ENCODE results near the gene TBC1D2B.

TBC1D2B gene

DNA sequence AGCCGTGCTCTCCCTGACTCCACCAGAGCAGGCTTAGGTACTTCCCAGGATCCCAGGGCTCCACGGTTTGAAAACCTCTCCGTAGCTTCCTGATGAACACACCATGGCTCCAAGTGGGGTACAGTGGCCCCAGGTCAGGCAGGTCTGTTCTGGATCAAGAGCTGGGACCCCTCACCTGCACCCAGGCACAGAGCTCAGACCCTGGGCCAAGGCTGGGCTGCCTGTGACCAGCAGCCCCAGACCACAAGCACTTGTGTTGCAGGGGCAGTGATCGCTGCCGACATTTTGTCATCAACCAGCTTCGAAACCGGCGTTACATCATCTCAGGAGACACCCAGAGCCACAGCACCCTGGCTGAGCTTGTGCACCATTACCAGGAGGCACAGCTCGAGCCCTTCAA is 20.2 kb upstream of the TBC1D2B start:
- FAIRE-seq, result no peak
- DNase-seq (ENCODE audit: low spot score), result no peak

DNA sequence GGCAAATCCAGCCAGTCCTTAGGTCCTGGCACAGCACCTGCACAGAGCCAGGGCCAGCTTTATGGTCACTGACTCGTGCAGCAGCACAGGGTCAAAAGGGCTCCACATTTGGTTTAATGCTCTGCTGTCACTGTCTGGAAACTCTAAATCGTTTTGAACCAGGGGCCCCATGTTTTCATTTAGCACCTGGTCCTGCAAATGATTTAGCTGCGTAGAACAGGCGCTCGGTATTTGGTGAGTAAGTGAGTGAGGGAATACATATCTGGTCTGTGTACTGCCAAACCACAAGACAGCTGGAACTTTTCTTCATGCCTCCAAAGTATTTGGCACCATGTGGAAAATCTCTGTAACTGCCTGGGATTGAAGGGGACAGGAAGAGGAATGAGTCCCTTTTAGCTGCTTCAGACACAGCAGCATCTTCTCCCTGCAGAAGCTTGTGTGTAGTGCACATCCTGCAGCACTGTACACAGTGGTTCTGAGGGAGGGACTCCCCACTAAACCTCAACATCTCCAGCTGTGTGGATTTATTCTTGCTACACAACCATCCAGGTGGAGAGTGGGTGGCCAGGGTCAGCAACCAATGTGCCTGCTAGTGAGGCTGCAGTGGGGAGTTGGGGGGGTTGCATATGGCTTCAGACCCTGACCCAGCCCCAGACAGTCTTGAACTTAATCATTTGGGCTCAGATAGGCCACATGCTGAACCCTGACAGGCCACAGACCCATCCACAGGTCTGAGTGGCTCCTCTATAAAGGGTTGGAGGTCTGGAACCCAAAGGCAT is 15.9 kb upstream of the TBC1D2B start:
- FAIRE-seq (no peak), DNase-seq (ENCODE audit: low spot score) (no peak)

DNA sequence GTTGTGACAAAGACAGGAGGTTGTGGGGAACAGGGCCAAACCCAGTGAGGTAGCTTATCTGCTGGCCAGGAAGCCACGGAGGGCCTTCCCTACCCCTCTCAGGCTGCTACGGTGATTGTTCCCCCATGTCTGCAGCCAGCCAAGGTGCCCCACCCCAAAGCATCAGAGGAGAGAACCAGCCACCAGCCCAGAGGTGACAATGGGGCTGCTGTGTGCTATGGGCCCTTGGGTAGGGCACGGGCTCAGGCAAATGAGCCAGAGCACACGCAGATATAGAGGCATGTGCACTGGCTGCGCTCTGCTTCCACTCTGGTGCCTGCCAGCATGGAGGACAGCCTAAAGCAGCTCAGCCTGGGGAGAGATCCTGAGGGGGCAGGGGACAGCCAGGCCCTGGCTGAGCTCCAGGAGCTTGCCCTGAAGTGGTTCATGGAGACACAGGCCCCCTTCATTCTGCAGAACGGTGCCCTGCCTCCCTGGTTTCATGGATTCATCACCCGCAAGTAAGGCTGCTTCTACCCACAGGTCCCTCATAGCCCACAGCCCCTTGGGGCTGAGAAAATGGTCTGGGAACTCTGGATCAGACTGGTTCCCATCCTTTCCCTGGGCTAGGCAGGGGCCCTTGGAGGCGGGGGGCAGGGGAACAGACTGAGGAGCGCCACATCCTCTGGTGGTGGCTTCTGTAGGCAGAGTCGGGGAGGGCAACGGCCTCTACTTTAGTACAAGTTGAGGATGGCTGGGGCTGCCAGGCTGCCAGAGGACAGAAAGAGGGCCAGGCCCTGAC is 14.9 kb upstream of the TBC1D2B start, which contains the start of gene SH2D7:
SH2D7 (plus strand) TSS at position 301 of the 781 bp plus-strand sequence; CDS start at position 325, 24 bp downstream.
- DNase-seq (ENCODE audit: low spot score), result no peak

DNA sequence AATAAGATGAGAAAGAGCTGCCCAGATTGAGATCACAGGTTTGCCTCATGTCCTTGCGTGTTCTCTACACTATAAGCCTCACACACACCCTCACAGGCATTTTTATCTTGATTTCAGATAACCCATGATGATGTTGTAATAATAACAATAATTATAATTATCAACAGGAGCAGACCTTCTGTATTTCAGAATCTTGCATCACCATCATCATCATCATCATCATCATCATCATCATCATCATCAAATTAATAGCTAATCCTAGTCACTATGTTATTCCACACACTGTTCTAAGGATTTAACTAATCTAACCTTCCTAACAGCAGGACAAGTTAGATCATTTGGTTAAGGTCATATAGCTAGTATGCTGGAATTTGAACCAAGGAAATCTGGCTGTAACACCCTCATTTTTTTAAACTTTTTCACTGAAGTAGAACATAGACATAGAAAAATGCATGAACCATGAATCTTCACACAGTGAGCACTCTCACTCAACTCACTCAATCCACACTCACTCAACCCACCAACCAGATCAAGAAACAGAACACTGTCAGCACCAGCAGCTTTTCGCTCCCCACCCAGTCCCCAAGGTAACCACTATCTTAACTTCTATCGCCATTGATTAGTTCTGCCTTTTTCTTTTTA is 13.0 kb upstream of the TBC1D2B start:
- FAIRE-seq, result no peak
- DNase-seq (ENCODE audit: low spot score), result no peak

More for the DNA sequence above, 14.9 kb upstream of the TBC1D2B start, which contains the start of gene SH2D7:
- FAIRE-seq, result no peak

DNA sequence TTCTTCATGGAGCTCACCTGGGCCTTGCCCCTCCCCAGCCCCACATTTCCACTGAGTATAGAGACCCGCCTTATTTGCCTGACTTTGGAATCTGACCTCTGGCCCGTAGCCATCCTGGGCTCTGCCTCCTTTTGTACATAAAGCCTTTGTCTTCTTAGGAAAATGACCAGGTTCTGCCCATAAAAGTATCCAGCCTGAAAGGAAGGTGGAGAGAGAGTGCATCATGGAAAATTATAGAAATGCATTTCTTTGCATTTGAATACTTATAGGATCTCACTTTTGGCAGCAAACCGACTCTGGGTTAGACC is 11.2 kb upstream of the TBC1D2B start:
- FAIRE-seq, result no peak
- no peak for DNase-seq (ENCODE audit: low spot score)

DNA sequence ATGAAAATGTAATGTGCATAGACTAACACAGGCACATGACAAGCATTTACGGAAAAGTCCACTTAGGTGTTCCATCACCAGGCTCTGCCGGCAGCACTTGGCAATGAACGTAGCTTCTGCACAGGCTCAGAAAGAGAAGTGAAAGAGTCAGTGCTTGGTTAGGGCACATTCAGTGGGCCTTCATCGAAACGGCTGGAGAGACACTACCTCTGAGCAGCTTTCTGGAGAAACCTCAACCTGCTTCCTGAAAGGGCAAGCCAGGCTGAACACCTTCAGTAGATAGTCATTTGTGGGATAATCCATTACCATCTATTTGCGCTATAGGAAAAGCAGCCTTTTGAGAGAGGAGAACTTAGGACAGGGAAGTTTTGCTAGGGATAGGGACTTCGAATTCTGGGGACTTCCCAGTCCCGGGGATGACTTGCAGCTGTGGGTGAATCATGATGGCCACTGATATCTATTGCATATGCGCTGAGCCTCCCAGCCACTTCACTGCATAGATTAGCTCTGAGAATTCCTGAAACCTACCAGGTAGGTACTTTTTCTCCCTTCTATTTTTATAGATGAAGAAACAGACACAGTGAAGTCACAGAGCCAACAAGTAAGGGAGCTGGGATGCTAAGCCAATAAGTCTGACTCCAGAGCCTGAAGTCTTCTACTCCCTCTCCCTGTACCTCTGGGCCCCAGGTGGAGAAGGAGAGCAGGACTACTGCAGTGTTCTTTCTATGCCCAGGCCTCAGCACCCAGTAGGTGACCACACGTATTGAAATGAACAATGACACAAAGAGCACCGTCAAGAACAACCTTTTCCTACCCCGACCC is 10.7 kb upstream of the TBC1D2B start:
- no peak for DNase-seq (ENCODE audit: low spot score)
- no peak for FAIRE-seq

DNA sequence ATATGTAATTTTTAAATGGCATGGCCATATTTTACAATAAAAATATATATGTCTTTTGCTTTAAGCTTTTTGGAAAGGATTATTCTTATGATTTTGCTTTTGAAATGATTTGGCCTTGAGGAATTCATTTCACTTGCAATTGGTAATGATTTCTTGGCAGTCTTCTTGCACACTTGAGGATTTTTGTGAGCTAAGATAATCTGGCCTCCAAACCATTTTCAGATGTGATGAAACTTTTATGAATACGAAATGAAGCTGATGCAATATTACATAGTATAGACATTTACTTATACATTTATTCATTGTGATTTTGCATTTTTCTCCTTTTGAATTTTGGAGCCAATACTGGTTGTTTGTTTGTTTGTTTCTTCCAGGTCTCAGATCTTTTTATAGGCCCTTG is 8.4 kb upstream of the TBC1D2B start:
- FAIRE-seq, result no peak
- no peak for DNase-seq (ENCODE audit: low spot score)

DNA sequence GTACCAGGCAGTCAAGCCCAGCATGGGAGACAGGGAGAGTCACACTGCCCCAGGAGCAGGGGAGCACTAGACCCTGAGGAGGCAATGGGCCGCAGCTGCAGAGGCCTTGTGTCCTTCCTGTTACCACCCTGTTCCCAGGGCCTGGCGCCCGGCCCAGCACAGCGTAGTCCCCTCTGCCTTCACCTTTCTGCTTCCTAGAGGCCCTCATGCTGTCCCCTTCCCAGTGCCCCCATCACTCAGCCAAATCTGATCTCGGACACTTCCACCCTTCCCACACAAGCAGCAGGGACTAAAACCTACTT is 6.9 kb upstream of the TBC1D2B start:
- DNase-seq (ENCODE audit: low spot score), result no peak
- FAIRE-seq, result no peak

DNA sequence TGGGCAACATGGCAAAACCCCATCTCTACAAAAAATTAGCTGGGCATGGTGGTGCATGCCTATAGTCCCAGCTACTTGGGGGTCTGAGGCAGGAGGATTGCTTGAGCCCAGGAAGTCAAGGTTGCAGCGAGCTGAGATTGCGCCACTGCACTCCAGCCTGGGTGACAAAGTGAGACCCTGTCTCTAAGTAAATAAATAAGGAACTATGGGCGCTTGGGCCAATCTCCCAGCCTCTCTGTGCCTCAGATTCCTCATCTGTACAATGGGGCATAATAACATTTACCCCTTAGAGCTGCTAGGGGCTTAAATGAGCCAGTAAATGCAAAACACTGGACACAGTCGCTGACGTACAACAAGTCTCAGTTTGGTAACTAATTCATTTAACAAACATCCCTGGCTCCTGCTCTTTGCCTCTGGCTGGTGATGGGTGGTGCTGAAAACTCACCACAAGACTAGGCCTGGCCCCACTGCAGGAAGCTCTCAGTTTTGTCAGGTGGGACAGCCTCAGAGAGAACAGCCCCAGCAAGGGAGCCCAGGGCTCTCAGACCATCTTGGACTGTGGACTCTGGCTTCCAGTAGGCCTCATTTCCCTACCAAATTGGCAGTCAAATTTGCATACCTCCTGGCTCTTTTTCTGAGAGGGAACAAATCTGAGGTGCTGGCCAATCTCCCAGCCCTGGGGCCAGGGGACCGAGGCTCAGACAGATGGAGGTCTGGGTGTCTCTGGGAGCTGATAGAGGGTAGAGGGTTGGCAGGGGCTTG is 6.4 kb upstream of the TBC1D2B start:
- no peak for FAIRE-seq
- DNase-seq (ENCODE audit: low spot score), result no peak

DNA sequence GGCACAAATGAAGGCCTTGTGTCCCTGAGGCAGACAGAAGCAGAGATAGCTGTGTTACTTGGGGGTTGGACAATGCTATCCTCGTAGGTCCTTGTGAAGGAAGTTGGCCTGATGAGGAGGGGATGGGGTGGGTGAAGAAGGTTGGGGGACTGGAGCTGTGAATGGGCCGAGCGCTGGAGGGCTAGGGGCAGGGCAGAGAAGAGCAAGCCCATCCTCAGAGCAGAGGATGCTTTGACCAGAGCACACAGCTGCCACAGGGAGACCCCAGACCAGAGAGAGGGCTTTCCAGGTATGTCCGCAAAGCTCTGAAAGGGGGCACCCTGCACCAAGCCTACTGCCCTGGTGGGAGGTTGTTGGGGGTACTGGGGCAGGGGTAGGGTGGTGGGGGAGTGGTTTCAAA is 5.7 kb upstream of the TBC1D2B start:
- no peak for FAIRE-seq
- DNase-seq (ENCODE audit: low spot score), result no peak

DNA sequence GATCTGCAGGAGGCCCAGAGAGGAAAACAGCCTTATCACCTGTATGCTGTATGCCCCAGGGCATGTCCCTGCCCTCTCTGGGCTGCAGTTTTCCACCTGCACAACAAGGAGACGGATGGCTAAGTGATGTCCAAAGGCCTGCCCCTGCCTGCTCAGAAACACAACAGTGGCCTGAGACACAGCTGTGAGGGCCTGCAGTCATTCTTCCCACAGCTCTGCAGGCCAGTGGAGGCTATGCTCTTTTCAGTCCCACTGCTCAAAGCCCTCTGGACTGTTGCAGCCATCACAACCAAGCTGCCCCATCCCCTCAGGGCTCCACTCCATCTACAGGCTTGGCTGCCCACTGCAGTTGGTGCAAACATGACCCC is 5.2 kb upstream of the TBC1D2B start:
- DNase-seq (ENCODE audit: low spot score), result no peak

DNA sequence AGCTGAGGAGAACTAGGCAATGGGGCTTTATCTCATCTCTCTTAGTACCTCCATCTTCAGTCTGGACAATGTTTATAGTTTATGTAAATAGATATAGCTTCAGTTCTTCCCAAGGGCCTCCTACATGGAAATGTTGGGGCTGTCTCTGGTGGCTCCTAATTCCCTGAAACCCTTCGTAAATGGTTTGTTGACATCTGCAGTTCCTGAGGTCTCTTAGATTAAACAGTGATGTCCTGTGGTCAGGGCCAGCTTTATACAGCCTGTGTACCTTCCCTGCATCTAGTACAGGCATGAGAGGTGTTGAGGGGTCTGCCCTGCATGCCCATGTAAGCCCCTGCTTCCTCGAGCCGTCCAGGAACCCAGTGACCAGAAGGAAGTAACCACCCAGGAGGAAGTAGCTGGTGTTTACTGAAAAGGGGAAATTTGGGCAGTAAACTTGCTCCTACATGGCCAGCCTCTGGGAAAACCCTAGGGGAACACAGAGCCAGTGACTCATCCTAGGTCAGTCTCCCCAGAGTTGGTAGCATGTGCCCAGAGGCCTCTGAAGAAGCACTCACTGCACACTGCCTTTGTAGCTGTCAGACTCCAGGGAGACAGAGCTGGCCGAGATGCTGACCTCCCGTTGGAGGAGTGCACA is 4.7 kb upstream of the TBC1D2B start:
- FAIRE-seq, result no peak
- no peak for DNase-seq (ENCODE audit: low spot score)

More for the DNA sequence above, 5.2 kb upstream of the TBC1D2B start:
- no peak for FAIRE-seq

DNA sequence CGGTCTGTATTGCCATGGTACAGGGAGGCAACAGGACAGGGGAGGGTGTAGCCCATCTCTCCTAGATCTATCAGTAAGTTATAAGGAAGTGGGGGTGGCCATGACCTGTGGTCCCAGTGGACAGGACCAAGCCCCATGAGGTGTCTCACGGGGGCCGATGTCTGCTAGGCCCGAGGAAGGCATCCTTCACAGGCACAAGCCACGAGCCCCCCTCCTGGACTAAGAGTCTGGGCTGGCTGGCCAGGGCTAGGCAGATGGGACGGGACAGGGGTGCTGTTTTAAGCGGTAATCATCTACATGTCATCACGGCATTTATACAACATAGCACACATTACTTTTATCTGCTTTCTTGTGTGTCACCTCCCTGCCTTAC is 2.6 kb upstream of the TBC1D2B start:
- DNase-seq (ENCODE audit: low spot score) (no peak), FAIRE-seq (no peak)

DNA sequence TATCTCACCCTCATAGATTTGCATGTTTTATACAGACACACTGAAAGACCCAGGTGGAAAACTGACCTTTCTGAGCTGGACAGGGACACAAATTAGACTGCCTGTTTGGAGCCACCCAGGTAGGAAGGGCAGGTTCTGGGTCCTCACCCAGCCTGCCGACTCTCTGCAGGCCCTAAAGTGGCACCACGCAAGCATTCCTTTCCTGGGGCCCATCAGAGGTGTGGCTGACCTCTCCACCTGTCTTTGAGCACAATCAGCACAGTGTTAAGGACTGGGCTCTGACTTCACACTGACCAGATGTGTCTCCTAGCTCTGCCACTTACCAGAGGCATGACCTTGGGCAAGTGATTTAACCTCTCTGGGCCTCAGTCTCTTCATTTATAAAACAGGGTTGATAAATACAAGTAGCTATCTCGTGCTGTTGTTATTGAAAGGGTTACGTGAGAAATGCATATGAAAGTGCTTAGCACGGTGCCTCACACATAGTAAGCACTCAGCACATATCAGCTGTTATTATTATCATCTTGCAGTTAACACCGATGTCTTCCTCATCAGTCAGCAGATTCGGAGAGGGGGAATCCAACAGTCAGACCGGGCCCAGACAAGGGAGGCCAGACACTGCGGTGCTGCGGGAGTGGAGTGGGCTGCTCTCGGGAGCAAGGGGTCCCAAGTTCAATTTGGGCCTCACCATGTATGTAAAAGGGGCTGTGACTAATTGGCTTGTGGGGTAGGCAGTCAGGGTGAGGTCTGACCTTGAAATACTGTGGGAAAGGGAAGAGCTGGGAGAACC is 2.0 kb upstream of the TBC1D2B start:
- FAIRE-seq (no peak), DNase-seq (ENCODE audit: low spot score) (no peak)

DNA sequence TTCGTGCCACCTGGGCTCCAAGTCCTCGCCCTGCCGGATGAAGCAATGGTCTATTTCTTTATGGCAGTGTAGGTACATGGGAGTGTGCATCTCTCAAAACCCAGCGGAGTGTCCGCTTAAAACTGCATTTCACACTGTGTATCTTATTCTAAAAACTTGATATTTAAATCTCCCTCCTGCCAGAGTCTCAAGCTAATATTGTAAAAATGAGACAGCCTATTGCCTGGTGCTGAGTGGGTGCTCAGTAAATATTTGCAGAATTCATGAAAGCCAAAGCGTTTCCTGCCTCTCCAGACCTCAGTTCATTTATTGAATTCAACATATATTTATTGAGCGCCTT is 330 bp upstream of the TBC1D2B start:
- no peak for DNase-seq (ENCODE audit: low spot score)
- FAIRE-seq, result no peak

DNA sequence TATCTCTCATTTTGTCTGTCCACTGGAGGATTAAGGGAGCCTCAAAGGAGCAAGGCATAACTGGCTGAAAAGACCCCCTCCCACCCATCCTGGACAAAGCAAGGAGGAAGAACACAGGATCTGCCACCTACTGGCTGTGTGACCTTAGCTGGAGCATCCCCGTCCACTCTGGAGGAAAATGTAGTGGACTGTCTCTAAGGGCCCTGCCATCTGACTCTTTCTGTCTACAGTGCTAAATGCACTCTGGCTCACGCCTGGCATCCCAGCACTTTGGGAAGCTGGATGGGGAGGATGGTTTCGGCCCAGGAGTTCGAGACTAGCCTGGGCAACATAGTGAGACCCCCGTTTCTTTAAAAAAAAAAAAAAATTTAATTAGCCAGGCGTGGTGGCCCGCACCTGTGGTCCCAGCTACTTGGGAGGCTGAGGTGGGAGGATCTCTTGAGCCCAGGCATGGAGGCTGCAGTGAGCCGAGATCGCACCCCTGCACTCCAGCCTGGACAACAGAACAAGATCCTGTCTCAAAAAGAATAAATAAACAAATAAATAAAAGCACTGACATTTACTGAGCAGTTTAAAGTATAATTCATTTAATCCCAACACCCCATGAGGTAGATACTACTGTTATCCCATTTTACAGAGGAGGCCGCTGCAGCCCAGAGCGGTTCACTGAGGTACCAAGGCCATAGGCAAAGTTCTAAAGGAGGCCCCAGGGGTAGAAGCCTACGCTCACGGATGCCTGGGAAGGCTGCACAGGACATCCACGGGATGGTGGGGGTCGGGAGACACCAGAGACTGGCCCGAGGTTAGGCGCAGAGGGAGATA is 1.1 kb downstream of the TBC1D2B start:
- no peak for FAIRE-seq

DNA sequence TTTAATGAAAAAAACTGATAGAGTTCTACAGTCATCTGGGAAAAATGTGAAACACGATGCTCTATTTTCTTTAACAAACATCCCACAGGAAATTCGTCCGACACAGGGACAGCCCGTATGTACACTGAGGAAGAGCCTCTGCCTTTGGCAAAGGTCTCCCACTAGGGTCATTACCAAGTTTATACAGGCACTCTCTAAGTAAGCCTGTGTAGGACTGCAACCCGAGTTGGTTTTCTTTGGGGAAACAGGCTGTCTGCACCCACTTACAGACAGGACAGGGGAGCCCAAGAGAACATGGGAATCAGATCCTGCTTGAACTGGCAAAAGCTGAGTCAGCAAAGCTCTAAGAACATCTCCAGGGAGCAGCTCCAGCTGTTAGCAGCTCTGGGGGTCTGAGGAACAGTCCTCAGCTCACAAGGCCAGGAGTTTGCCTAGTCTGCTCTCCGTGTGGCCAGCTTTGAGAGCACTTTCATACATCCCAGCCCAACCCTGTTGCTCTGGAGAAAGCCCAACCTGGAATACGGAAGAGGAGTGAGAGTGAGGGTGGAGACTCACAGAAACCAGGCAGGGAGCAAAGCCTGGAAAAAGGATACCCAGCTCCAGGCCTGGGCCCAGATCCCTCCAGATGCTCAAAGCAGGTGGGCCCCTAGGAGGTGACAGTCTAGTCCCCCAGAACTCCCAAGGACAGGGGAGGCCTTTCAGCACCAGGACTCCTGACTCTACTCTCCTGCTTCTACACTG is 1.9 kb downstream of the TBC1D2B start:
- no peak for FAIRE-seq

More for the DNA sequence above, 1.1 kb downstream of the TBC1D2B start:
- DNase-seq (ENCODE audit: low spot score), result no peak

DNA sequence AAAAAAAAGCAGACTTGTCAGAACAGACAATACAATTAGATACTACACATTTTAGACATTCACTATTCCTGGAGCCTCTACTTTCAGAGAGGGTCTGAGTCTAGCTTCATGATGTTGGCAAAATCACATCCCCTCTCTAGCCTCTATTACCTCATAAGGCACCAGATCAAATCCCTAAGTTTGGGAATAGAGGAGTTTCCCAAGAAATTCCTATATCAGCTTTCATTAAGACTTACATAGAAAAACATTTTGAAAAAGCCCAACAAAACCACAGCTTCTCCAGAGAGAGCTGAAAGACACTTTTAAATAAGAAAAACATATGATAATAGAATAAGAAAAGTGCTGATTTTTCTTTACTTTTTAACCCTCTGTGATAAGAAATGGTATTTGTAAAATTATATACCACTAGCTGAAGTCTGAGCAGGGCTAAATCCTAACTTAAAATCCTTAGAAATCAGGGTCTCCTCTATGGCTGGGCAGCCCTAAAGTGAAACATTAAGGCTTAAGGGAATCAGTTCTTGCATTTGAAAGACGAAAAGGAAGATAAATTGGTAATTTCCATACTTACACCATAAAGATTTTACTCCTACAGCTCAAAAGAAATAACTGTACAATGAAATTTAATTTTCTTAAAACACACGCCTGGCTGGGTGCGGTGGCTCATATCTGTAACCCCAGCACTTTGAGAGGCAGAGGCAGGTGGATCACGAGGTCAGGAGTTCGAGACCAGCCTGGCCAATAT is 4.3 kb downstream of the TBC1D2B start:
- FAIRE-seq (no peak), DNase-seq (ENCODE audit: low spot score) (no peak)

More for the DNA sequence above, 1.9 kb downstream of the TBC1D2B start:
- DNase-seq (ENCODE audit: low spot score), result no peak
